Spleen (tissue), 7 donors: ENCODE measurements around the gene ZG16.

Source experiments
- CTCF ChIP-seq, 11 experiments: fragments of 200-600 bp in 7 of 11; fragments of 450-650 bp in 4 of 11; sonication (generic) in 4 of 11; IDR thresholded peaks in 8 of 11; conservative IDR thresholded peaks in 3 of 11; 1 replicate in 7 of 11; 2 replicates in 4 of 11; pipeline versions ENCODE4 v1.4.0 to v1.8.0; 2016 to 2021; ENCODE audit warnings: antibody characterized with exemption in 11 of 11, inconsistent platforms in 4 of 11, mild to moderate bottlenecking in 1 of 11
- POLR2A ChIP-seq, 3 donors: fragments of 450-650 bp; IDR thresholded peaks; one replicate each; pipeline ENCODE4 v1.5.1; 2017; ENCODE audit warnings: antibody characterized with exemption in 3 of 3, mild to moderate bottlenecking in 1 of 3
- donor health status: DM: no; HTN: no; CAD: no; lungs with moderate emphysema.
- donor health status: DM: no; HTN: no; CAD: no.
- donor health status: DM: no; HTN: no; CAD: no.

DNA sequence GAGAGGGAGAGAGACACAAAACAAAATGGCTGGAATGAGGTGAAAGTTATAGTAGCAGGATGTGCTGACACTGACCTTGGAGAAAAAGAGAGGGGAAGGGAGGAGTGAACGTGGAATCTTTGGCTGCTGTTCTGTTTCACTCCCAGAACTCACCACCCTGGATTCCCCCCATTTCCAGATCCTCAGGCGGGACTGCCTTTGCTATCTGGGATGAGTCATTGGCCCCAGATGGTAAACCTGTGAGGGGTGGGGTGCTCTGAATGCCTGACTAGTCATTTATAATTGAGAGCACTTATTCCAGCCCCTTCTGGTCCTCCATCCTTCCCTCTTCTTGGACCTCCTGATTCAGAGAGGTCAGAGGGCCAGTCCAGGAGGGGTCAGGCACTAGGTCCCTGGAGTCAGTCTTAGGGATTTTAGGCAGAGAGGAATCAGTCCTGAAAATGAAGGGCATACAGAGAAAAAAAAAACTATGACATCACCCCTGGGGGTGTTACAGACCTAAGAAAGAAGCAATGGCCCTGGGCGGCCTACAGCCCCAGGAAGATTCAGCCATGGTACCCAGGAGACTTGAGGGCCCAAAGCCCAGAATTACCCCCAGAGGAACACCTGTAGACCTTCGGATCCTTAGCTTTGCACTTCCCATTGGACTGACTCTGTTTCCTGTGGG, 2.2 kb upstream of the ZG16 start:
- TF ChIP-seq CTCF (IDR thresholded peaks at IDR 0.05 in 8 of 11, conservative IDR thresholded peaks at IDR 0.05 in 3 of 11) (no peak), POLR2A (IDR thresholded peaks at IDR 0.05) (no peak)
